ENCODE results near the gene CDH4. TPM values are rescaled to one million over a fixed set of nuclear protein-coding genes. Genes with fewer than 3 reads are reported as not detected.

The CDH4 gene
- total and polyA plus RNA-seq, 11 donors = 0.04 to 0.54 (median 0.08) TPM; not detected in 1

- no peak overlapping the region for H3K4me3 ChIP-seq
- intact Hi-C loops (cut with DNase I) = no loop called here
- no peaks in the 10 kb centered on the region for H3K9me3 ChIP-seq
- ATAC-seq = peak in 1 of 4 donors; percentile 4
- H3K27ac ChIP-seq = no peak overlapping the region
- H3K36me3 ChIP-seq = no peaks in the 10 kb centered on the region
- WGBS, 4 donors = 38 to 57% (median 39%) methylated on average over 31 to 41 of the region's 41 CpGs
- TF ChIP-seq POLR2A (IDR thresholded peaks at IDR 0.05) = no peak
- no peak for TF ChIP-seq CTCF (IDR thresholded peaks at IDR 0.05)
- H3K27me3 ChIP-seq = peaks cover 0 to 32% (median 18%) of the 10 kb centered on the region in 9 donors
- DNase-seq = peak in 1 of 5 donors; percentile 9
- H3K4me1 ChIP-seq = peaks cover 0 to 13% (median 0%) of the 10 kb centered on the region in 12 donors
These were observed 712.9 kb downstream of the CDH4 start for GRCh38 chr20:61964675-61965605.

GRCh38 chr20:61965606-61966491 is 713.8 kb downstream of the CDH4 start:
- Histone ChIP-seq H3K9me3 (no peaks in the 10 kb centered on the region), H3K27ac (no peak overlapping the region), H3K4me3 (no peak overlapping the region), H3K27me3 (peaks cover 0 to 32% (median 18%) of the 10 kb centered on the region in 9 donors), H3K36me3 (no peaks in the 10 kb centered on the region), H3K4me1 (peaks cover 0 to 13% (median 0%) of the 10 kb centered on the region in 12 donors)
- intact Hi-C loops (cut with DNase I) = no loop called here
- no peak for TF ChIP-seq CTCF (IDR thresholded peaks at IDR 0.05)
- no peak for TF ChIP-seq POLR2A (IDR thresholded peaks at IDR 0.05)
- no peak for DNase-seq
- WGBS, 4 donors = 15 to 38% (median 22%) methylated on average over 17 to 49 of the region's 49 CpGs
- peak in 2 of 4 donors; percentile 17 to 30 for ATAC-seq

GRCh38 chr20:61966492-61967244 is 714.6 kb downstream of the CDH4 start:
- no peak for TF ChIP-seq CTCF (IDR thresholded peaks at IDR 0.05)
- no peak for TF ChIP-seq POLR2A (IDR thresholded peaks at IDR 0.05)
- Histone ChIP-seq H3K27me3 (peaks cover 0 to 32% (median 18%) of the 10 kb centered on the region in 9 donors), H3K27ac (no peak overlapping the region), H3K4me1 (peaks cover 0 to 13% (median 0%) of the 10 kb centered on the region in 12 donors), H3K36me3 (no peaks in the 10 kb centered on the region), H3K9me3 (no peaks in the 10 kb centered on the region), H3K4me3 (no peak overlapping the region)
- intact Hi-C loops (cut with DNase I) = no loop called here
- no peak for DNase-seq
- ATAC-seq = peak in 1 of 4 donors; percentile 33
- WGBS, 4 donors = 79 to 91% (median 83%) methylated on average over 13 to 25 of the region's 25 CpGs
